Right lobe of liver (tissue), 6 donors: ENCODE measurements around the gene GLIS2. TPM values are rescaled to one million over a fixed set of nuclear protein-coding genes. Genes with fewer than 3 reads are reported as not detected.

Source experiments
- ATAC-seq, 4 donors: fragments of 200-7000 bp; cut with Tn5 transposase; one replicate each; pipeline ENCODE4 v1.9.1; 2020; ENCODE audit warnings: mild to moderate bottlenecking in 4 of 4, moderate library complexity in 4 of 4
- DNase-seq, 3 donors: peaks; one replicate each; pipeline ENCODE4 v3.0.0-alpha.2; 2020
- H3K27ac ChIP-seq, 3 donors: fragments of 200-600 bp; one replicate each; pipeline ENCODE4 v1.8.0; 2022
- H3K27me3 ChIP-seq, 2 donors: fragments of 200-600 bp; one replicate each; pipeline ENCODE4 v1.8.0; 2022
- H3K36me3 ChIP-seq, 4 donors: fragments of 200-600 bp; sonication (generic) in 1 of 4; one replicate each; pipeline versions ENCODE4 v1.5.1 to v1.8.0; 2017 to 2022; ENCODE audit warnings: control low read depth in 1 of 4
- H3K4me1 ChIP-seq, 4 donors: fragments of 200-600 bp; sonication (generic) in 1 of 4; one replicate each; pipeline versions ENCODE4 v1.5.1 to v1.8.0; 2017 to 2022; ENCODE audit warnings: control low read depth in 1 of 4
- H3K4me3 ChIP-seq, 3 donors: fragments of 200-600 bp; one replicate each; pipeline ENCODE4 v1.8.0; 2022
- H3K9me3 ChIP-seq, 4 donors: fragments of 200-600 bp; sonication (generic) in 1 of 4; one replicate each; pipeline versions ENCODE4 v1.5.1 to v1.8.0; 2017 to 2022; ENCODE audit warnings: control low read depth in 1 of 4
- POLR2A ChIP-seq: fragments of 450-650 bp; IDR thresholded peaks from one replicate; pipeline ENCODE4 v1.6.1; 2017; ENCODE audit warnings: antibody characterized with exemption, mild to moderate bottlenecking
- WGBS: methylation state at CpG from one replicate; pipeline ENCODE4 v1.1.6; 2018; ENCODE audit warnings: low coverage, low lambda C conversion rate; ENCODE audit not compliant: insufficient coverage; ENCODE audit errors: missing lambda C conversion rate; 5-methylcytosine and 5-hydroxymethylcytosine counted together
- intact Hi-C, 2 donors: fragments of 100-400 bp; cut with DNase I; formaldehyde crosslinking; loops; one replicate each; pipeline versions ENCODE4 v1.11.2 to v1.14.1; 2022
- total RNA-seq, 6 experiments: library from RNA; depleted of rRNA in 2 of 6; stranded (reverse); fragments of >200 nt in 2 of 6; fragmentation: NEBNext Ultra II Directional in 3 of 6; extraction: Animal tissue kit (Norgen Biotek cat#: 25700) in 3 of 6; gene quantifications; one replicate each; pipeline versions ENCODE4 v1.1.0 to v1.2.4, GENCODE V29; 2016 to 2023
- TF ChIP-seq, protein P1 (sequence below), 4 donors: fragments of 200-600 bp in 3 of 4; fragments of 450-650 bp in 1 of 4; IDR thresholded peaks; one replicate each; pipeline versions ENCODE4 v1.5.1 to v1.8.0; 2016 to 2022; ENCODE audit warnings: antibody characterized with exemption in 4 of 4, mild to moderate bottlenecking in 2 of 4
- donor health status: DM: no; HTN: yes; CAD: no.
- donor health status: DM: no; HTN: no; CAD: no.
- donor health status: DM: no; HTN: no; CAD: no.
- donor health status: DM: no; HTN: yes; CAD: no.
- donor health status: DM: no; HTN: yes; CAD: no.

The GLIS2 gene
- total RNA-seq, 6 experiments from 2014 or later, result 0.79 to 2.6 (median 1.4) TPM

DNA sequence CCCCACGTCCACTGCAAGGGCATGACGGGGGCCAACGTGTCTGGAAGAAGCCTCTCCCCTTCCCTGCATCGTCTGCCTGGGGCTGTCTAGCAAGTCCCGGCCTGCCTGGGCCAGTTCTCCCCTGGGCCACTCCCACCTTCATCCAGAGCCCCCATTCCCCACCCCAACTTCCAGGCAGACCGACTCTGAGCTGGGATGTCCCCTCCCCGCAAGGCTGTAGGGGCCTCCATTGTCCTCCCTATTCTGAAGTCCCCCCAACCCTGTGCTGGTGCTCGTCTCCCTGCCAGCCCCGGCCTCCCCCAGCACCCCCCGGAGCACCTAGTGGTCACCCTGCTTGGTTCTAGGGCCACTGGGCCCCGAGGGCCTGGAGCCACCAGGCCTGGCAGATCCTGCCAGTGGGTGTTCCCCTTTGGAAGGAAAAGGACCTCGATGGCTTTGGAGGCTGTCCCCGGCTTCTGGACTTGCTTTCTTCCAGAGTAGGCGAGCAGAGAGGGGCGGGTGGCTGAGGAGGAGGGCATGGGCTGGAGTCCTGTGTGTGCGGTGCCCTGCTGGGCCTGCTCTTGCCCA, 4.8 kb downstream of the GLIS2 start:
- WGBS, result 69% methylated on average over 4 of the region's 16 CpGs
- H3K4me1 ChIP-seq, result peaks cover 0 to 26% (median 0%) of the 10 kb centered on the region in 4 donors
- no peaks in the 10 kb centered on the region for H3K9me3 ChIP-seq
- H3K4me3 ChIP-seq, result no peak overlapping the region
- no peak overlapping the region for H3K27ac ChIP-seq
- no peak for TF ChIP-seq POLR2A
- DNase-seq, result peak in 1 of 3 donors; percentile 14
- intact Hi-C loops, result no loop called here
- no peaks in the 10 kb centered on the region for H3K36me3 ChIP-seq
- no peaks in the 10 kb centered on the region for H3K27me3 ChIP-seq
- ATAC-seq, result no peak

DNA sequence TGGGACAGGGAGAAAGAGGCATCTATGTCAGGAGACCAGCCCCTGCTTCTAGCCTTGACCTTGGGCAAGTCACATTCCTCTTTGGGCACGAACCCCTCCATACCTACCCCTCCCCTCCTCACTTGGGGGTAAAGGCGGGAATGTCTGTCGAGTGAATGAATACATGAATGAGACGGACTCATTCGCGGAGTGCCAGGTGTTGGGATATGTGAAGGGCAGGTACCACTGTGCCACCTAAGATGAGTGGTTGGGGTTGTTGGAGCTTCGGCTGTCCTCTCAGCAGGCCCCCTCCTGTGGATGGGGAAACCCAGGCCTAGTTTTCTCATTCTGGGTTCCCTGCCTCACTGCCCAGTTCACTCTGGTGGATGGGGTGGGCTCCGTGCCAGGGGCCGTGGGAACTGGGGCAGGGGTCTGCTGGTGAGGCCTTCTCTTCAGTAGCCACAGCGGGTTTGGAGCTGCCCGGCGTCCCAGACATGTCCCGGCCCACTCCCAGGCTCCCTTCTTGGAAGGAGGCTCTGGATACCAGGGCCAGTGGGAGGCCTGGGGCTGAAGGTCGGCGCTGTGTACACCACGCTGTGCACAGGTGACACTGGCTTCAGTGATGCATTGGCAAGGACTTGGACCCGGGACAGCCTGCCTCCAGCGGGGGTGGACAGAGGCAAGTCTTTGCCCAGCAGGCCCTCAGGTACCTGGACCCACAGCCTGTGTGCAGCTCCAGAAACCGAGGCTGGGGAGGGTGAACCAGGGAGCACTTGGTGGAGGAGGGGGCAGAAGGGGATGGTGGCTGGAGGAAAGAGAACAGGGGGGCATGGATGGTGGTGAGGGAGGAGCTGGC, 5.6 kb downstream of the GLIS2 start:
- Histone ChIP-seq H3K27me3 (no peaks in the 10 kb centered on the region), H3K36me3 (no peaks in the 10 kb centered on the region), H3K27ac (no peak overlapping the region), H3K9me3 (no peaks in the 10 kb centered on the region), H3K4me3 (no peak overlapping the region), H3K4me1 (peaks cover 0 to 25% (median 0%) of the 10 kb centered on the region in 4 donors)
- intact Hi-C loops, result no loop called here
- TF ChIP-seq POLR2A, result no peak
- TF ChIP-seq, protein P1, sequence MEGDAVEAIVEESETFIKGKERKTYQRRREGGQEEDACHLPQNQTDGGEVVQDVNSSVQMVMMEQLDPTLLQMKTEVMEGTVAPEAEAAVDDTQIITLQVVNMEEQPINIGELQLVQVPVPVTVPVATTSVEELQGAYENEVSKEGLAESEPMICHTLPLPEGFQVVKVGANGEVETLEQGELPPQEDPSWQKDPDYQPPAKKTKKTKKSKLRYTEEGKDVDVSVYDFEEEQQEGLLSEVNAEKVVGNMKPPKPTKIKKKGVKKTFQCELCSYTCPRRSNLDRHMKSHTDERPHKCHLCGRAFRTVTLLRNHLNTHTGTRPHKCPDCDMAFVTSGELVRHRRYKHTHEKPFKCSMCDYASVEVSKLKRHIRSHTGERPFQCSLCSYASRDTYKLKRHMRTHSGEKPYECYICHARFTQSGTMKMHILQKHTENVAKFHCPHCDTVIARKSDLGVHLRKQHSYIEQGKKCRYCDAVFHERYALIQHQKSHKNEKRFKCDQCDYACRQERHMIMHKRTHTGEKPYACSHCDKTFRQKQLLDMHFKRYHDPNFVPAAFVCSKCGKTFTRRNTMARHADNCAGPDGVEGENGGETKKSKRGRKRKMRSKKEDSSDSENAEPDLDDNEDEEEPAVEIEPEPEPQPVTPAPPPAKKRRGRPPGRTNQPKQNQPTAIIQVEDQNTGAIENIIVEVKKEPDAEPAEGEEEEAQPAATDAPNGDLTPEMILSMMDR (IDR thresholded peaks at IDR 0.05), result no peak
- ATAC-seq (peak in 3 of 4 donors; percentile 23 to 57 (median 29)), DNase-seq (peak in 2 of 3 donors; percentile 31 to 69)
- WGBS, result 44% methylated on average over 6 of the region's 19 CpGs

DNA sequence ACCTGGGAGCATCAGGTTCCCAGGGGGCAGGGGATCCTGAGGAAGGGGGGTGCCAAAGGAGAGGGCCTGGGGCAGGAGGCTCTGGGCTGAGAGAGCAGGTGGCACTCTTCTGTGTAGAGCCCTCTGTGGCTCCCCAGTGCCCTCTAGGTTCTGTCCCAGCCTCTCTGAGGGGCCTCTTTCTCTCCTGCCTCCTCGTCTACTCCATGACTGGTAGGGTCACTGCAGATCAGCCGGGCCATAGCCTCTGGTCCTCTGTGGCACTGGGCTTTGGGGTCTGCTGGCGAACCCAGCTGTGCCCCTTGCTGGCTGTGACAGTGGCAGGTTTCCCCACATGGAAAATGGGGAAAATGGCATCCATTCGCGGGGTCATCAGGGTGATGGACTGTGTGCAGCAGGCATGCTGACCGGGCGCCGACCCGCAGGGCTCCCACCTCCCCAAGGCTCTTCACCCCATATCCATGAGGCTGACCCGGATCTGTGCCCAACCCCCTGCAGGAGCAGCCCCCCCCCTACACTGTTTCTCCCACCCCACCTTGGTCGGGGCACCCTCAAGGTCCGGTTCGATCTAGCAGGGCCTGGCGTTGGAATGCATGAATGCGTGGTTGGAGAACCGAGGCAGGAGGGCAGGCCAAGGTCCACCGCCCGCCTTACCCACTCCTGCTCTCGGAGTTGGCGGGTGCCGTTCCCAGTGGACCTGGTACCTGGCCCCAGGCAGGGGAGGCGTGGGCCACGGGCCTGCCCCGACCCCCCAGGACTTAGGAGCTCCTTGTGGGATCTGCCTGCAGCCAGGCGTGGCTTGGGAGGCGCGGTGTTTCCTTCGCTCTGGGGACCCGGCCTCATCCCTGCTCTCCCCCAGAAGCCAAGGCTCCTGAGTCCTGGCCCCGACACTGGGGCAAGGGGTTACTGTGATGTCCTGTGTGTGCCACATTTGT, 6.5 kb downstream of the GLIS2 start:
- peaks cover 0 to 16% (median 0%) of the 10 kb centered on the region in 4 donors for H3K4me1 ChIP-seq
- intact Hi-C loops, result no loop called here
- no peak overlapping the region for H3K27ac ChIP-seq
- H3K4me3 ChIP-seq, result no peak overlapping the region
- peak in 1 of 3 donors; percentile 18 for DNase-seq
- WGBS, result 52% methylated on average over 2 of the region's 30 CpGs
- no peaks in the 10 kb centered on the region for H3K27me3 ChIP-seq
- TF ChIP-seq, protein P1 (IDR thresholded peaks at IDR 0.05), result no peak
- TF ChIP-seq POLR2A, result no peak
- no peaks in the 10 kb centered on the region for H3K36me3 ChIP-seq
- no peaks in the 10 kb centered on the region for H3K9me3 ChIP-seq
- ATAC-seq, result no peak

GRCh38 chr16:4323071-4323844, 7.4 kb downstream of the GLIS2 start:
- Histone ChIP-seq H3K27me3 (no peaks in the 10 kb centered on the region), H3K4me3 (no peak overlapping the region), H3K27ac (peak overlapping the region in 1 of 3 donors; percentile 54), H3K36me3 (no peaks in the 10 kb centered on the region), H3K9me3 (no peaks in the 10 kb centered on the region), H3K4me1 (peaks cover 0 to 9% (median 2%) of the 10 kb centered on the region in 4 donors)
- TF ChIP-seq POLR2A, result no peak
- TF ChIP-seq, protein P1 (IDR thresholded peaks at IDR 0.05), result no peak
- DNase-seq (peak in 1 of 3 donors; percentile 15), ATAC-seq (no peak)
- intact Hi-C loops, result no loop called here
- WGBS, result no CpG with 5 or more reads among the region's 21 CpGs
